GM21576 (cell line): ENCODE results near the gene GNL1.

Source experiments
- ATAC-seq: cut with Tn5 transposase; IDR thresholded peaks from one replicate; pipeline ENCODE4 v1.9.1; 2021; ENCODE audit warnings: mild to moderate bottlenecking, moderate library complexity; ENCODE audit not compliant: unreplicated experiment

GNL1 gene

GRCh38 chr6:30570740-30571074 is 14.4 kb upstream of the GNL1 start:
- peak; percentile 7 for ATAC-seq

GRCh38 chr6:30570263-30570662 is 14.0 kb upstream of the GNL1 start:
- ATAC-seq: no peak

- no peak for ATAC-seq
These were observed 12.0 kb upstream of the GNL1 start for GRCh38 chr6:30568245-30568644.

DNA sequence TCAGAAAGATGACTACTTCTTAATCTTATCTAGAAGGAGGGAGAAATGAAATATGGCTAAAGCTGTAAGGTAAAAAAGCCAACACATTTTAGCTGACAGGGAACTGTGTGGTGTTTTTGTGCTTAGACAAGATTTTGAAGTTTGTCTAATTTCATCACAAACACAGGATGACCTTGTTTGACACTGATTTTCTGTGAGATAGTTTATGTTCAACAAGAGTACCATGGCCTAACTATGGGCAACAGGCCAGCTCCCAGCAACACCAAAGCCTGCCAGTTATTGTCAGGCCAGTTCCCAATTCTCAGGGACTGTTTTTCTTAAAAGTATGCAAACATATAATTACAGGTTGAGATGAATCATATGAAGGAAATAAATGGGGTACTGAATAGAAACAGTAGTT is 9.5 kb upstream of the GNL1 start:
- no peak for ATAC-seq

GRCh38 chr6:30564114-30564513 is 7.8 kb upstream of the GNL1 start:
- no peak for ATAC-seq

DNA sequence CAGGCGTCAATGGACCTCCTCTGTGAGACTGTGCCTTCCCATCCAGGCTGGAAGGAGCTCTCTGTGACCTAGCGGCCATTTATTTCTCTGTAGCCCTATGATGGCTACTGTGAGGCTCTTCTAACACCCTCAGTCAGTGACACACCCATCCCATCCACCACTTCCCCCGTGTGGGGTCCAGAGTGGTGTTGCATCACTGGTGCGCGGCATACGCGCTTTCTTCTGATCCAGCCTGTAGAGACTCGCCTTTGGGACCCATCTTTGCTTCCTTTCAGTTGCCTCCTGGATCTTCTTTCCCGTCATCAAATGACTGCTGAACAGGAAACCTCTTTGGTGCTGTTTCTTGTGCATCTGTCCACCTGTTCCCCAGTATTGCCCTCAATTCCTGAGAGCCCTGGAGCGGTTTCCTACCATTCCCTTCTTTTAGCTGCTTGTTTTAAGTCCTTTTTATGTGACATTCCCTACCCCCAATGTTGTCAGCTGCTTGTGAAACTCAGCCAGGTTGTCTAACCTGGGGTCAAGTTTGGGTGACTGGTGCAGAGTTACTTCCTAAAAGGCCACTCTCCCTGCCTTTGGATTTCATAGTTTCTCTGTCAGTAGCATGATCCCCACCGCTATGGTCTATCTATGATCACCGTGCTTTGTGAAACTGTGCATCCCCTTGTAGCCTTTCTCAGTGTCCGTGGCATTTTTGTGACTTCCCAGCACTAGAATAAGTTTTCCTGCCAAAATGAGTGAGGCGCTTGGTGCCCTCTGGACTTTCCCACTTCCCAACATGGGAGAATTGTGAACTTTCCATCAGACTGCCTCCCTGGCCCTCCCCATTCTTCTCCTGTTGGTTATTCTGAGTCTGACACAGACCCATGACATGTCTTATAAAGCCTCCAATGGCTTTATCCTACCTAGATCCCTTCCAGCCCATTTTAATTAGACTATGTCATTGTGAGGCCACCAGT is 6.5 kb upstream of the GNL1 start:
- ATAC-seq: no peak

DNA sequence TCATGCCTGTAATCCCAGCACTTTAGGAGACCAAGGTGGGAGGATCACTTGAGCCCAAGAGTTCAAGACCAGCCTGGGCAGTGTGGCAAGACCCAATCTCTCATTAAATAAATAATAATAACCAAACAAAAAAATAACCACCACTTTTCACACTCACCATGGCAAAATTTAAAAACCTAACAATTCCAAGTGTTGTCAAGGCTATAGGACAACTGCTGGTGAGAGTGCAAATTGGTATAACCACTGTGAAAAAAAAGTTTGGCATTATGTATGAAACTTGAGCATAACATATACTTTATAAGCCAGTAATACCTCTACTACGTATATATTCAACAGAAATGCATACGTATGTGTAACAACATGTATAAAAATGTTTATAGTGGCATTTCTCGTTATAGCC is 4.6 kb upstream of the GNL1 start:
- ATAC-seq: no peak

GRCh38 chr6:30557683-30557981 is 1.3 kb upstream of the GNL1 start:
- no peak for ATAC-seq

DNA sequence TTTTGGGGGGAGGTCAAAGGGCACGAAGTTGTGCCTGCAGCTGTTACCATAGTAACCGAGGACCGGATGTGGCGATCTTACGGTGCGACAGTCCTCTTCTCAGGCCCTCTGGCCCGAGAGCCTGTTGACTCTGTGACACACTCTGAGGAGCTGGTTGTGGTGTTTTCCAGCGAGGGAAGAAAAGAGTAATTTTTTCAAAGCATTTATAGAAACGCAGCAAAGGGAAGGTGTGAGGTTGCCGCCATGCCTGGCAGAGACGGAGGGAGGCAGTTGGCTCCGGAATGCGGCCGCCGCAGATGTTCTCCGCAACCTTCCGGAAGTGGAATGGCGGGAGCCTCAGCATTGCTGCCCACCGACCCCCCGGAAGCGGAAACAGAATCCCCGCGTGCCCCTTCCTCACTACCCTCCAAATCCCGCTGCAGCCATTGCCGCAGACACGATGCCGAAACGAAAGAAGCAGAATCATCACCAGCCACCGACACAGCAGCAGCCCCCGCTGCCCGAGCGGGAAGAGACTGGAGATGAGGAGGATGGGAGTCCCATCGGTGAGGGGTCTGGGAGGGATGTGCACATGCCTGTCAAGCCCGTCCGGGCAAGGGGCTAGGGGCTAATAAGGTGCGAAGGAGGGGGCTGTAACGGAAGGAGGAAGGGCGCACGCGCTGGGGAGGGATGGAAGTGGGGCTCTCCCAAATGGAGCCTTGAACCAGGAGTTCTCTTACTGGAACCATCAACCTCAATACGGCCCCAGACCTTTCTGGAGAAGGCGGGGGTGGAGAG is 805 bp upstream of the GNL1 start, which contains the start of gene PRR3:
Gene PRR3 (plus strand): TSS at position 390 of the 777 bp plus-strand sequence. CDS start 50 bp downstream, at position 440.
- peak; percentile 51 for ATAC-seq

DNA sequence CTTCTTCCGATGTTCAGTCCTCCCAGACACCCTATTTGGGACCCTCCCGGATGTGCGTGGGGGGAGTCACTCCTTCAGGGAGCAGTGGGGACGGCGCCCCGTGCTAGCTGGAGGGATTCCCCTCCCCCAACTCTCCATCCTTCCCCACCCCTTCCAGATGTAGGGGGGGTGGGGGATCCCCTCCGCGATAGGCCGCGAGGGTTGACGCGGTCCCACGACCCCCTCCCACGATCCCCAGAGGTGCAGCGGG is 548 bp downstream of the GNL1 start:
- no peak for ATAC-seq

DNA sequence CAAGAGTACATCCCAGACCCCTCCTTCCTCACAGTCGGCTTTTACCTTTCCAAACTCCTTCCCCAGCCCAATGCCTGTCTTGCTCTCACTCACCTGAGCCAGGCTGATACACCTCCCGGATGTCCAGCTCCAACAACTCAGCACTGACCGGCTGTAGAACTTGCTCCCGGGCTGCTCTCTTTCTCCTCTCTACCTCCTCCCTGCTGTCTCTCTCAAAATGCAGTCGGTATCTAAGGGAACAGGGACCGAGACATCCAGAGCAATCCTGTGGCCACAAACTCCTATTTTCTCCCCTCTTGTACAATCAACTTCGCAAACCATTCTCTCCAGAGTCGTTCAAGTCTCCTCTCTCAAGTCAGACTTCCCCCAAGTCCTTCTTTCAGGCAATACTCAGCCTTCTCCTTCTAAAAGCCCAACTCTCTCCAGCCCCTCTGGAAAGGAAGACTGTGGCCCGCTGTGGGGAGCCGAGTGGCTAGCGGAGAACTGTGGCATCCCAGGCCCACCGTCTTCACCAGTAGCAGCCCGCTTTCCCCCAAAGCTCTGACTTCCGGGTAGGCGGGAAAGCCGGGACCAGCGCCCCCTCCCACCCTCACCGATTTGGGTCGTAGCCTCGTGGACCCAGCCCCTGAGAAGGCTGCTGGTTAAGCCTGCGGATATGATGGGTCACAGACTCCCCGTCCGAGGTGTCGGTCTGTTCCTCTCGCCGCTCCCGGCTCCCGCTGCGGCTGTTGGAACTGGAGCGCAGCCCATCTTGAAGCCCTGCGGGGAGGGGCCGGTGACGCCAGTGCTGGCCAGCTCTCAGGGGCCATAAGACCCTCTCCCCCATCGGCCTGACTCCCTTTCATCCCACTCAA is 1.1 kb downstream of the GNL1 start:
- no peak for ATAC-seq

DNA sequence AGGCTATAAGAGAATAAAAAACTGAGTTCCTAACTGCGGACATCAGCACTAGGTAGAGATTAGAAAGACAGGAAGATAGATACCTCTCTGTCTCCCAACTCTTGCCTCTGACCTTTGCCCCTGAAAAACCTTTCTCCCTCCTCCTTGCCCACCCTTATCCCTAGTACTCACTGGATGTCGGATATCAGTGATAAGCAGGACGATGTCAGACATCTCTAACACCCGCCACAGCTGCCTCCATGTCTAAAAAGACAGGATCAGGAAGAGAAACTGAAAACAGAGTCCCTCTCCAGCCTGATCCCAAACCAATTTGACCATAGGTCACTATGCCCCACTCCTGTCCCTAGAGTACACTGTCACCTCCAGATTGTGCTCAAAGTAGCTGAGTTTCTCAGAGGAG is 1.9 kb downstream of the GNL1 start:
- ATAC-seq: no peak

- no peak for ATAC-seq
These were observed 7.9 kb downstream of the GNL1 start for GRCh38 chr6:30548375-30548774.

DNA sequence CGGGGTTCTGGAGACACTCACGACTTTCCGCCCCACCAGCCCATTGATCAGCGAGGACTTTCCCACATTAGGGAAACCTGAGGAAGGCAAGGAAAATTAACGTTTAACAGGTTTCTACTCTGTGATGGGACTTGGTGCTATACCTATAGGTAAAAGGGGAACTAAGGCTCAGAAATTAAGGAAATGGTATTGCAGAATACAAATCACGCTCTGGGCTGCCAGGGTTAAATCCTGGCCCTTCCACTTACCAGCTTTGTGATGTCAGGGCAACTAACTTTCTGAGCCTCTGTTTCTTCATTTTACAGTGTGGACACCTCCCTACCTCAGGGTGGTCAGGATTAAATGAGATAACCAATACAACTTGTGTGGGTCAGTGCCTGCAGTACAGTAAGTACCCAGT is 8.8 kb downstream of the GNL1 start:
- no peak for ATAC-seq

DNA sequence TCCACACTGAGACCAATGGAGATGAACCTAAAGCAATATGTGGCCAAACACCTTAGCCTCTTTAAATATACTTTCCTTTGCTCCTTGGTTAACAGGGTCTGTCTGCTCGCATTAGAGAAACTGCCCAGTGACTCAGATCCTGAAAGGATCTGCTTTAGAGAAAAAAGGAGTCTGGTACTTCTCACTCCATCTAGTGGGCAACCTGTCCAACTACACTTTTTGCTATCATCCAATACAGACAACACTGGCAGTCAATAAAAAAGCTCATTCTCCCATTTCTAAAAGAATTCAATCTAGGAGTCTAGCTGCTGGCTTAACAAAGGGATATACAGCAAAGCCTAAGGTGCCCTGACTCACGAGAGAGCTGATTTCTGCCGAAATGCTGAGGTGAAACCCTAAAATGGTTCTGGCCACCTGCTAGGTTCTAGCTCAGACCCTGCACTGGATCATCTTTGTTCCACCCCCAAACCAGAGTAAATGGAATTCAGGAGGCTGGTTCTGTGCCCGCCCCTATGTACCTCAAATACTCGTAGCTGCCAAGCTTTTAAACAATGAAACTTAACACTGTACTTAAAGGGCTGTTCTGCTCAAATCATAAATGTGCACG is 11.5 kb downstream of the GNL1 start:
- no peak for ATAC-seq

DNA sequence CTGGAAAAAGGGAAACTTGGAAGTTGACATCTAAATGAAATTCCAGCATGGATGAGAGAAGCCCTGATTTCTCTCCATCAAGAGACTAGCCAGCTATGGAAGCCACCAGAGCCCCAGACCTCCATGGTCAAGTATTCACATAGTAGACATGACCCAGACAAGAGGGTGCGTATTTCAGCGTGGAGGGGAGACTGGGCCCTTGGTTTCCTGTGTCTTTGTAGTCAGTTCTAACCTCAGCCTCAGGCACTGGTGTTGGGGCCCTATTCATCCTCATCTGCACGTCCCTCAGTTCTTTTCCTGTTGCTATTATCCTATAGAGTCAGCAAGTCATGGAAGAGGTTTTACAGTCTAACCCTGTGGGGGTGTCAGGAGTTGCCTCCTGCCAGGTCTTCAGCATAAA is 12.5 kb downstream of the GNL1 start:
- ATAC-seq: no peak

- no peak for ATAC-seq
These were observed 13.4 kb downstream of the GNL1 start for GRCh38 chr6:30542915-30543314.

- no peak for ATAC-seq
These were observed 13.9 kb downstream of the GNL1 start for GRCh38 chr6:30542404-30542725.

GRCh38 chr6:30541515-30542403 is 14.5 kb downstream of the GNL1 start:
- ATAC-seq: peak; percentile 49

DNA sequence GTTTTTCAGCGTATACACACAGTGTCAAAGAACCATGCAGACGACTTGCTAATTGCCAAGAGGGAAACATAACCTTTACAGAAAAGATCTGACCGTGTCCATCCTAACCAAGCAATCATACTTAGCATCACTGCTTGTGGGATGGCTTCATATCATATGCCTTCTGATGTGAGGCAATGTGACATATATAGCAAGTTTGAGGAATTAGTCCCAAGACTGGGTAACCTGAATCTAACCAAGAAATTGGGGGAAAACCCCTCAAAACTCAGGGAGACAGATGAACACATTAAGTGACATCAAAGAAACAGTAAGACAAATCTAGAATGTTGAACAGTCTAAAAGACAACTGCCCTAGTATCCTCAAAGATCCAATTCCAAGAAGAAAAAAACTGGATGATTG is 18.4 kb downstream of the GNL1 start:
- no peak for ATAC-seq
